ENCODE results near the gene ALG14. TPM values are rescaled to one million over a fixed set of nuclear protein-coding genes. Genes with fewer than 3 reads are reported as not detected.
"Not testable (repeated sequence)": the region's sequence is repeated elsewhere in the genome, so short reads cannot be mapped to it uniquely, and the experiment has no call there.

ALG14 gene
- 1.4 and 1.7 TPM in 2 replicates for total RNA-seq (2014; rRNA removed; shearing (Covaris generic))

- peak; percentile 85 for DNase-seq (ENCODE audit: low spot score)
These were observed at the start of gene ALG14 for GRCh38 chr1:95072532-95073419. Gene ALG14 (minus strand): TSS chr1:95072951. CDS start chr1:95072898, 53 bp downstream.

GRCh38 chr1:95122151-95122697 is 49.5 kb upstream of the ALG14 start:
- no peak for DNase-seq (ENCODE audit: low spot score)

GRCh38 chr1:95119273-95119672 is 46.5 kb upstream of the ALG14 start:
- DNase-seq (ENCODE audit: low spot score): no peak

- DNase-seq (ENCODE audit: low spot score): no peak
These were observed 46.0 kb upstream of the ALG14 start for GRCh38 chr1:95118710-95119109.

- no peak for DNase-seq (ENCODE audit: low spot score)
These were observed 45.3 kb upstream of the ALG14 start for GRCh38 chr1:95118067-95118499.

- DNase-seq (ENCODE audit: low spot score): no peak
These were observed 44.7 kb upstream of the ALG14 start, which contains the start of gene TLCD4 for GRCh38 chr1:95117207-95118066. Gene TLCD4 (plus strand): TSS chr1:95117355. CDS start chr1:95143902, 26,547 bp downstream.

- DNase-seq (ENCODE audit: low spot score): peak; percentile 54
These were observed 43.9 kb upstream of the ALG14 start for GRCh38 chr1:95116580-95117206.

- DNase-seq (ENCODE audit: low spot score): no peak
These were observed 43.0 kb upstream of the ALG14 start for GRCh38 chr1:95115708-95116137.

GRCh38 chr1:95113684-95114083 is 40.9 kb upstream of the ALG14 start:
- no peak for DNase-seq (ENCODE audit: low spot score)

- DNase-seq (ENCODE audit: low spot score): no peak
These were observed 38.3 kb upstream of the ALG14 start for GRCh38 chr1:95111014-95111413.

- DNase-seq (ENCODE audit: low spot score): no peak
These were observed 36.0 kb upstream of the ALG14 start for GRCh38 chr1:95108792-95109191.

GRCh38 chr1:95098196-95098595 is 25.4 kb upstream of the ALG14 start:
- DNase-seq (ENCODE audit: low spot score): peak; percentile 80

- DNase-seq (ENCODE audit: low spot score): no peak
These were observed 24.7 kb upstream of the ALG14 start for GRCh38 chr1:95097426-95097825.

GRCh38 chr1:95096218-95096841 is 23.6 kb upstream of the ALG14 start:
- no peak for DNase-seq (ENCODE audit: low spot score)

GRCh38 chr1:95095833-95096217 is 23.1 kb upstream of the ALG14 start:
- DNase-seq (ENCODE audit: low spot score): peak; percentile 71

- no peak for DNase-seq (ENCODE audit: low spot score)
These were observed 22.2 kb upstream of the ALG14 start for GRCh38 chr1:95094923-95095322.

- no peak for DNase-seq (ENCODE audit: low spot score)
These were observed 20.5 kb upstream of the ALG14 start for GRCh38 chr1:95093296-95093695.

- not testable (repeated sequence) for DNase-seq (ENCODE audit: low spot score)
These were observed 20.1 kb upstream of the ALG14 start for GRCh38 chr1:95092891-95093290.

- DNase-seq (ENCODE audit: low spot score): not testable (repeated sequence)
These were observed 18.5 kb upstream of the ALG14 start for GRCh38 chr1:95091290-95091689.

- no peak for DNase-seq (ENCODE audit: low spot score)
These were observed 17.0 kb upstream of the ALG14 start for GRCh38 chr1:95089650-95090287.

GRCh38 chr1:95088303-95088702 is 15.6 kb upstream of the ALG14 start:
- DNase-seq (ENCODE audit: low spot score): no peak

Measured in H4 (cell line).